Dendritic cell treated with granulocyte-macrophage colony-stimulating factor and Interleukin-4, amounts not matched to agents 40 ng/mL and 50 ng/mL, for 4 days (primary cell): Measurements from ENCODE around the gene TRAF3.

Experiments used
- H3K27ac Mint-ChIP-seq: one replicate; pipeline ENCODE4 v1.8.0; 2022; ENCODE audit warnings: mild to moderate bottlenecking, mixed read lengths
- H3K27me3 Mint-ChIP-seq: one replicate; pipeline ENCODE4 v1.8.0; 2022; ENCODE audit warnings: mild to moderate bottlenecking, mixed read lengths
- H3K36me3 Mint-ChIP-seq: one replicate; pipeline ENCODE4 v1.8.0; 2022; ENCODE audit warnings: low read depth, mixed read lengths
- H3K4me1 Mint-ChIP-seq: one replicate; pipeline ENCODE4 v1.8.0; 2022; ENCODE audit warnings: low read depth, mixed read lengths
- H3K4me3 Mint-ChIP-seq: one replicate; pipeline ENCODE4 v1.8.0; 2022; ENCODE audit warnings: mild to moderate bottlenecking, moderate library complexity, mixed read lengths
- H3K9me3 Mint-ChIP-seq: one replicate; pipeline ENCODE4 v1.8.0; 2022; ENCODE audit warnings: mixed read lengths
- intact Hi-C: fragments of 100-400 bp; cut with micrococcal nuclease; formaldehyde crosslinking; loops from one replicate; pipeline ENCODE4 v1.15.0; 2022

Gene TRAF3

DNA sequence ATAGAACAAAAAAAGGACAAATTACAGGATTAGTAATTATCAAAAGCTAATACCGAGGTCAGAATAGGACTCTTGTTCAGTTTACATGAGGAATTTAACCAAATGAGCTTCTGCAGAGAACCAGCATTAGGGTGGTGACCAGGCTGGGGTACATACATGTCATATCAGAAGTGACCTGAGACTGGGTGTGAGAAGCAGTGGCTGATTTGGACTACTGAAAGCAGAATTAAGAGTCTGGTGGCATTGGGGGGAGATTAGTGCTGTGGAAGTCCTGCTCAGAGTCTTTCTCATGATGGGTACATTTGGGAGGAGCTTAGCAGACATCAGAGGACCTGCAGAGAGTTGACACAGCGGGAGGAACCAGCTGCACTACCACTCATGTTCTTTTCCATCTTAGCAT lies 21.7 kb downstream of the TRAF3 start:
- Mint-ChIP-seq H3K4me3 (no peak overlapping the region), H3K27me3 (no peaks in the 10 kb centered on the region), H3K9me3 (peaks cover 3% of the 10 kb centered on the region), H3K27ac (no peak overlapping the region), H3K36me3 (peaks cover 29% of the 10 kb centered on the region), H3K4me1 (peaks cover 46% of the 10 kb centered on the region)
- intact Hi-C loops, result no loop called here

DNA sequence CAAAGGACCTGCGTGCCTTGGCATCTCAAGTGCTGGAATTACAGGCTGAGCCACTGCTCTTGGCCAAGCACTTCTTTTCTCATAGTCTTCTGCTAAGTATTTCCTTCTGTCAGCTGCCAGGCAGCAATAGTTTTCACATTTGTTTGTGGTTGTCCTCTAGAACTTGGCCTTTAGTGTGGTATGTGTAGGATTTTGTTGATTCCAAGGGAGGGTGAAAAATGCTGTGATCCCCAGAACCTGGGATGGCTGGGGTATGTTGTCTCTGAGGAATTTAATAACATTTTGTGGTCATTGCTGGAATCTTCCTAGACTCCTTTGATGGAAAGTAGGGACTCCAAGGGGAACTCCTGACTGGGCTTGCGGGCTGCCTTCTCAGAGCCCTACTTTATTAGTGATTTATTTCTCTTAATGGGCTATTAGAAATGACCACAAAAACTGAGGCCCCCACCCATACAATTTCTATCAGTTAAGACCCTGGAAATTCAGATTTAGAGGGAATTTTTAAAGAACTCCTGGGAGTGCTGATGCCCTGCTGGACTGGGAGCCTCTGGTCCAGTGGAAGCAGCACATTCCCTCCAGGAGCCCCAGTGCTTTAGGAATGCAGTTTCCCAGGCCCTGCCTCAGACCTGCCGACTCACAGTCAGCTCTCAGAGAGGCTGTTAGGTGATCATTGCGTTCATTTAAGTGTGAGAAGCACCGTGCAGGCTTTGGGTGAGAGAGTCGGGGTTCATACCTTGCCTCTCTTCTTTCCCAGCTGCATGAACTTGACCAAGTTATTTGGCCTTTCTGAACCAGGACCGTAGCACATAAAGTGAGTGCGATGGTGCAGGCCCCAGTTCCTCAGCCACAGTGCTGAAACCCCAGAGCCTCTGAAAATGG lies 22.7 kb downstream of the TRAF3 start:
- no peak overlapping the region for H3K4me3 Mint-ChIP-seq
- H3K4me1 Mint-ChIP-seq, result peaks cover 47% of the 10 kb centered on the region
- no peaks in the 10 kb centered on the region for H3K27me3 Mint-ChIP-seq
- no peaks in the 10 kb centered on the region for H3K9me3 Mint-ChIP-seq
- H3K36me3 Mint-ChIP-seq, result peaks cover 27% of the 10 kb centered on the region
- H3K27ac Mint-ChIP-seq, result no peak overlapping the region
- intact Hi-C loops, result no loop called here

DNA sequence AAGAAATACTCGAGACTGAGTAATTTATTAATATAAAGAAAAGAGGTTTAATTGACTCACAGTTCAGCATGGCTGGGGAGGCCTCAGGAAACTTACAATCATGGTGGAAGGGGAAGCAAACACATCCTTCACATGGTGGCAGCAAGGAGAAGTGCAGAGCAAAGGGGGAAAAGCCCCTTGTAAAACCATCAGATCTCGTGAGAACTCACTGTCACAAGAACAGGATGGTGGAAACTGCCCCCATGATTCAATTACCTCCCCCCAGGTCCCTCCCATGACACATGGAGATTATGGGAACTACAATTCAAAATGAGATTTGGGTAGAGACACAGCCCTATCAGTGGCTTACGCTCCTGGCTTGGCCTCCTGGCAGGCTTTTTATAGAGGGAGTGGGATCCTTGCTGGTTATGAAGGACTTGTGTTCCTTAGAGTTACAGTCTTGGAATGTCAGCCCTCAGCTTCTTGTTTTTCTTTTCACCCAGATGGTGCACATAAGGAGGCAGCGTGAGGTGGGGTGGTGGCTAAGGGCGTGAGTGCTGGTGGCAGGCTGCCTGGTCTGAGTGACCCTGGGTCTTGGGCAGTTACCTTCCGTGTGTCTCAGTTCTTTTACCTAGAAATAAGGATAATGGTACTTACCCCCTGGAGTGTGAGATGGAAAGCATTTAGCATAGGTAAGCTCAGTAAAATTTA lies 25.7 kb downstream of the TRAF3 start:
- Mint-ChIP-seq H3K27me3 (no peaks in the 10 kb centered on the region), H3K27ac (no peak overlapping the region), H3K4me3 (no peak overlapping the region), H3K9me3 (no peaks in the 10 kb centered on the region), H3K4me1 (peaks cover 59% of the 10 kb centered on the region), H3K36me3 (peaks cover 32% of the 10 kb centered on the region)
- intact Hi-C loops, result no loop called here

DNA sequence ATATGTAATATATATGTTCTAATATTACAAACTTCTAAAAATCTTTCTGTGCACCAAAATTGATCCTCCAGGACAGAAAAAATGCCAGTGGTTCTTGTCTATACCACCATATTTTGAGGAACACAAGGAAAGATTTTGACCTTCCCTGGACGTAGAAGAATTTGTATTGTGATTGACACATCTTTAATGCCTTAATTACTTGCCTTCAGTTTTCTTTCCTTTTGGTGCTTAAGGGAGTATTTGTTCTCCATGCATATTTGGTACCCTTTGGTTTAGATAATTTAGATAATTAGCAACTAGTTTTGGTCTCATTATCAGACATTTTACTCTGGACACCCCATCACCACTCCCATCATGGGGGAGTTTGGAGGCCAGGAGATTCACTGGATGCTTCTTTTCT lies 27.6 kb downstream of the TRAF3 start:
- Mint-ChIP-seq H3K9me3 (no peaks in the 10 kb centered on the region), H3K36me3 (peaks cover 42% of the 10 kb centered on the region), H3K27ac (no peak overlapping the region), H3K4me3 (no peak overlapping the region), H3K4me1 (peaks cover 50% of the 10 kb centered on the region), H3K27me3 (no peaks in the 10 kb centered on the region)
- intact Hi-C loops, result no loop called here

DNA sequence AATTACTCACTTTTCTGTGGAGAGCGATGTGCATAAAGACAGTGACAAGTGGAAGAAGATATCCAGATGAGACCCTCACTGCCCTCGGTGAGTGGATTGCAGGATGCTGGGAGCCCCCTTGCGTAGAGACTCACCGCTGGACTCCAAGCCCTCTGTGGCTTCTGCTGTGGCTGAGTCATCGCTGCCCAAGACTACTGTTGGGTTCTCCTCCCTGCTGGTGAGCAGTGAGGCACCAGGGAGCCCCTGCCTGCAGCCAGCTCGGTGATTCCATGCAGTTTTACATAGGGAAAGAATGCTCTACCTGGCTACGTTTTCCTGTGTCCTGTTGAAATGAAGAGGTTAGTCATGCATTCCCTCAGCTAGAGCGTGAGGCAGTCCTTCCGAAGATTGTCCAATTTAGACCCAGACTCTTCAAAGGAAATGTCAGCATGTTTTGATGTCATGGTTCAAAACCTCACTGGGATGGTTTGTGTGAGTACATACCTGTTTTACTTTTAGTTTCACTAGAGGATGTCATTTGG lies 28.2 kb downstream of the TRAF3 start:
- Mint-ChIP-seq H3K27me3 (no peaks in the 10 kb centered on the region), H3K4me3 (no peak overlapping the region), H3K27ac (no peak overlapping the region), H3K4me1 (peaks cover 55% of the 10 kb centered on the region), H3K36me3 (peaks cover 42% of the 10 kb centered on the region), H3K9me3 (no peaks in the 10 kb centered on the region)
- intact Hi-C loops, result no loop called here

DNA sequence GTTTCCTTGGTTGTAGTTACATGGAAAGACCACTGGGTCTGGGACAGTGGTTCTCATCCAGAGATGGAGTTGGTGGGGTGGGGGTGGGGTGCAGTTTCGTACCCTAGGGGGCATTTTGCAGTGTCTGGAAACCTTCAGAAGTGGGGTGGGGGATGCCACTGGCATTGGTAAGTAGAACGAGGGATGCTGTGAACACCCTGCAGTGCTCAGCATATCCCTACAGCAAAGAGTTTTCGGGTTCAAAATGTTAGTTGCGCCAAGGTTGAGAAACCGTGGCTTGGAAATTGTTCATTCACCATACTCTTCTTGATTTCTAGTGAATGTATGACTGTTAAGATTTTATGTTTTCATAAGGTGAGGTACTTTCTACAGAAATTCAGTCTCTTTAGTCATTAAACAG lies 28.7 kb downstream of the TRAF3 start:
- peaks cover 47% of the 10 kb centered on the region for H3K36me3 Mint-ChIP-seq
- H3K9me3 Mint-ChIP-seq, result no peaks in the 10 kb centered on the region
- no peak overlapping the region for H3K4me3 Mint-ChIP-seq
- intact Hi-C loops, result no loop called here
- H3K4me1 Mint-ChIP-seq, result peaks cover 55% of the 10 kb centered on the region
- H3K27ac Mint-ChIP-seq, result no peak overlapping the region
- H3K27me3 Mint-ChIP-seq, result no peaks in the 10 kb centered on the region

DNA sequence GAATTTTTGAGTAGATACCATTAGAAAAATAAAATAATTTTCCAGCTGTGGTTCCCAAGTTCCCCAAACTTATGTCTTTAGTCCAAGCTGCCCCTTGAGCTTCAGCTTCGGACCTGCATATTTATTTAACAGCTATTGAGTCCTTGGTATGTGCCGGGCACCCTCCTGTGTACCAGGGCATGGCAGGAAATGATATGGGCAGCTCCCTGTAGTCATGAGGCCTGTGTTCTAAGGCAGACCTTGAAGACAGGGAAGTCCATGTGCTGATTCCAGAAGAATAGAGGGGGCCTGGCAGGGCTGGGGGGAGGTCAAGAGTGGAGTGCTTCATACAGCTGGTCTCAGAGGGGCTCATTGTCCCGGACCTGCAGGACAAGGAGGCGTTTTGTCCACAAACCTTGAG lies 29.2 kb downstream of the TRAF3 start:
- peak overlapping the region; percentile 5 for H3K27ac Mint-ChIP-seq
- no peaks in the 10 kb centered on the region for H3K9me3 Mint-ChIP-seq
- H3K4me1 Mint-ChIP-seq, result peaks cover 57% of the 10 kb centered on the region
- no peaks in the 10 kb centered on the region for H3K27me3 Mint-ChIP-seq
- intact Hi-C loops, result no loop called here
- no peak overlapping the region for H3K4me3 Mint-ChIP-seq
- peaks cover 52% of the 10 kb centered on the region for H3K36me3 Mint-ChIP-seq

DNA sequence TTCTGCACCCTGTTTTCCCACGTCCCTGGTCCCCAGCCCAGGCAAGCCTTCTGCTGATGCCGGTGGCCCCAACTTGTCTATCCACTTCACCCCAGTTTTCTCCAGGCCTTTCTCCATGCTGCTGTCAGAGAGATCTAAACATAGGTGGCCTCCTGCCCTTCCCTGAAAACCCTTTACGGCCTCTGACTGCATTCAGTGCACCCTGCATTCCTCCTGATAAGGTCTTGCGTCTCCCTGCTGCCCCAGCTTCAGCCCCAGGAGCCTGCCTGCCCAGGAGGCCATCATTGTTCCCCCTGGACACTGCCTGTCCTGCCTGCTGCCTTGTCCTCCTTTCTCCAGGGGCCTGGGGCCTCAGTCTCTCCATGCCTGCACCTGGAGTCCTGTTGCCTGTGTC lies 29.8 kb downstream of the TRAF3 start:
- Mint-ChIP-seq H3K27me3 (no peaks in the 10 kb centered on the region), H3K4me3 (no peak overlapping the region), H3K27ac (peak overlapping the region; percentile 5), H3K9me3 (no peaks in the 10 kb centered on the region), H3K4me1 (peaks cover 63% of the 10 kb centered on the region), H3K36me3 (peaks cover 58% of the 10 kb centered on the region)
- intact Hi-C loops, result no loop called here

DNA sequence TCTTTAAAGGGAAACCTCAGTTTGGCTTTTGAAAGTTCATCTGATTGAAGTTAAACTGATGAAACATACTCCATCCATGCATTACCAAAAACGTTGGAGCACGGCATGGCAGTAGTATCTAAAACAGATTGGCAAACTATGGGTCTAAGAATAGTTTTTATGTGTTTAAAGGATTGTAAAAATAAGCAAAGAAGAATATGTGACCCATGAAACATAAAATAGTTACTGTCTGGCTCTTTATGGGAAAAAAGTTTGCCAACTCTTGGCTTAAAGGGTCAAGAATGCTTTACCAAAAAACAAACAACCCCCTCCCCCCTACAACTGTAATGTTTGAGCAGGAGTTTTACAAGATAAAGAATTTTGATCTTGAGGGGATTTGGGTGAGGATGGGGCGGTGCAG lies 32.6 kb downstream of the TRAF3 start:
- intact Hi-C loops, result no loop called here
- peaks cover 66% of the 10 kb centered on the region for H3K4me1 Mint-ChIP-seq
- no peak overlapping the region for H3K4me3 Mint-ChIP-seq
- no peak overlapping the region for H3K27ac Mint-ChIP-seq
- no peaks in the 10 kb centered on the region for H3K27me3 Mint-ChIP-seq
- no peaks in the 10 kb centered on the region for H3K9me3 Mint-ChIP-seq
- H3K36me3 Mint-ChIP-seq, result peaks cover 66% of the 10 kb centered on the region

DNA sequence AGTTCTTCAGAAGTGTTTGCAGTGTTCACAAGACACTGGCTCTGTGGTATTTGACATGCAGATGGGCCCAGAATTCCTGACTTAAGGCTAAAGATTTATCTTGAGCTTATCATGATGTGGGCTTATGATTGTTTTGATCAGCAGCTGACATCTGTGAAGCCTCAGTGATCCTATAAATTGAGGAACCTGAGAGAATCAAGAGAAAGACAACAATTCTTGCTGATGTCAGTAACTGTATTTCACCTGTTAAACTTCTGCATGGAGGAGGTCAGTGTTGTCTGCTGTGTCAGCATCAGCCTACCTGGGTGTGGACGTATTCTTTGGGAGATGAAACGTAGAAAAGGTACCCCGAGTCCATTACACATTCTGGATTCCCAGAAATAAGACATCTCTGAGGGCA lies 33.3 kb downstream of the TRAF3 start:
- no peaks in the 10 kb centered on the region for H3K9me3 Mint-ChIP-seq
- intact Hi-C loops, result no loop called here
- peaks cover 66% of the 10 kb centered on the region for H3K36me3 Mint-ChIP-seq
- peaks cover 66% of the 10 kb centered on the region for H3K4me1 Mint-ChIP-seq
- no peaks in the 10 kb centered on the region for H3K27me3 Mint-ChIP-seq
- H3K27ac Mint-ChIP-seq, result no peak overlapping the region
- no peak overlapping the region for H3K4me3 Mint-ChIP-seq

DNA sequence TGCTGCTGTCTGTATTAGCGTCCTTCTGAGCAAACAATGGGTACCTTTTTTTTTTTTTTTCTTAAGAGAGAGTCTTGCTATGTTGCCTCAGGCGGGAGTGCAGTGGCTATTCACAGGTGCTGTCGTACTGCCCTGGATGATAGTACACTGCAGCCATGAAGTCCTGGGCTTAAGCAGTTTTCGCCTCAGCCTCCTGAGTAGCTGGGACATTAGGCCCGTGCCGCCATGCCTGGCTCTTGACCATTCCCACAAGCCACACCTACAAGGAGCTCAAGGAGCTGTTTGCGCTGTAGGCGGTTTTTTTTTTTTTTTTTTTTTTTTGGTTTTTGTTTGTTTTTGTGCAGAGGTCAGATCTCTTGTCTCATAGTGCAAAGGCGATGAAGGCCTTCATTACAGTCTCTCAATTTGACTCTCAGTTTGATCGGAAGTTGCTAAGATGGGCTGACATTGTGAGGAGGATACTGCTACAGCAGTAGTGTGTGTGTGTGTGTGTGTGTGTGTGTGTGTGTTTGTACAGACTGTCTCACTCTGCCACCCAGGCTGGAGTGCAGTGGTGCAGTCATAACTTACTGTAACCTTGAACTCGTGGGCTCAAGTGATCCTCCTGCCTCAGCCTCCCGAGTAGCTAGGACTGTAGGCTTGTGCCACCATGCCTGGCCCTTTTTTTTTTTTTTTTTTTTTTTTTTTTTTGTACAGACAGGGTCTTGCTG lies 34.2 kb downstream of the TRAF3 start:
- H3K4me3 Mint-ChIP-seq, result no peak overlapping the region
- H3K27ac Mint-ChIP-seq, result no peak overlapping the region
- no peaks in the 10 kb centered on the region for H3K9me3 Mint-ChIP-seq
- H3K36me3 Mint-ChIP-seq, result peaks cover 69% of the 10 kb centered on the region
- no peaks in the 10 kb centered on the region for H3K27me3 Mint-ChIP-seq
- intact Hi-C loops, result no loop called here
- H3K4me1 Mint-ChIP-seq, result peaks cover 62% of the 10 kb centered on the region

DNA sequence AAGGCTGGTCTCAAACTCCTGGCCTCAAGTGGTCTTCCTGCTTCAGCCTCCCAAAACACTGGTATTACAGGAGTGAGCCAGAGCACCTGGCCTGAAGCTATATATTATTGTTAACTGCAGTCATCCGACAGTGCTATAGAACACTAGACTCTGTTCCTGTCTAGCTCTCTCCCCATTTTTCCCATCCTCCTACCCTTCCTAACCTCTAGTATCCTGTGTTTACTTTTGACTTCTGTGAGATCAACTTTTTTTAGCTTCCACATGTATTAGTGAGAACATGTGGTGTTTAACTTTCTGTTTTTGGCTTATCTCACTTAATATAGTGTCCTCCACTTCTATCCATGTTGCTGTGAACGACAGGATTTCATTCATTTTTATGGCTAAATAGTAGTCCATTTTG lies 34.7 kb downstream of the TRAF3 start:
- peaks cover 70% of the 10 kb centered on the region for H3K36me3 Mint-ChIP-seq

DNA sequence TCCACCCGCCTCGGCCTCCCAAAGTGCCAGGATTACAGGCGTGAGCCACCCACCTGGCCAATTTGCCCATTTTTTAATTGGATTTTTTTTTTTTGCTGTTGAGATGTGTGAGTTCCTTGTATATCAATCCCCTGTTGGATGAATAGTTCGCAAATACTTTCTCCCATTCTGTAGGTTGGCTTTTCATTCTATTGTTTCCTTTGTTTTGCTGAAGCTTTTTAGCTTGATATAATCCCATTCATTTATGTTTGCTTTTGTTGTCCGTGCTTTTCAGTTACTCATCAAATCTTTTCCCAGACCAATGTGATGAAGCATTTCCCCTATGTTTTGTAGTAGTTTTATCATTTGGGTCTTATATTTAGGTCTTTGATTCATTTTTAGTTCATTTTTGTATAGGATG lies 36.4 kb downstream of the TRAF3 start:
- H3K9me3 Mint-ChIP-seq, result no peaks in the 10 kb centered on the region
- peaks cover 66% of the 10 kb centered on the region for H3K4me1 Mint-ChIP-seq
- peaks cover 71% of the 10 kb centered on the region for H3K36me3 Mint-ChIP-seq
- no peak overlapping the region for H3K27ac Mint-ChIP-seq
- no peaks in the 10 kb centered on the region for H3K27me3 Mint-ChIP-seq
- intact Hi-C loops, result no loop called here
- no peak overlapping the region for H3K4me3 Mint-ChIP-seq

More for the DNA sequence above, 34.7 kb downstream of the TRAF3 start:
- Mint-ChIP-seq H3K27me3 (no peaks in the 10 kb centered on the region), H3K27ac (no peak overlapping the region), H3K4me3 (no peak overlapping the region), H3K4me1 (peaks cover 62% of the 10 kb centered on the region), H3K9me3 (no peaks in the 10 kb centered on the region)
- intact Hi-C loops, result no loop called here

DNA sequence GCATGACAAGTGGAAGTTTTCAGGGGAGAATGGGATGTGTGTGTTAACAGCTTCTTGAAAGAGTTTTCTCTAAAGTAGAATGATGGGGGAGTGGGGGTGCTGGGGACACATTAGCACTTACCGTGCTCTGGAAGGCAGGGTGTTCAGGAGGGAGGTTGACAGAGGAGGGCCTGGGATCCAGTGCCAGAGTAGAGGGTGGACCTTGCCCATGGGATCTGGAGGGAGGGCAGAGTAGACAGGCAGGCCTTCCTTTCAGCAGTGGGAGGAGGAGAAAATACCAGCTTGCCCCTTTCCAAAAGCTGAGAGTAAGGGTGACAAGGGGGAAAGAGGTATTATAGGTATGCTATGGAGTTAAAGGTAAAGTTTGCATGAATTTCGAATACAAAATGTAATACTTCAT lies 40.1 kb downstream of the TRAF3 start:
- Mint-ChIP-seq H3K4me1 (peaks cover 56% of the 10 kb centered on the region), H3K9me3 (no peaks in the 10 kb centered on the region), H3K36me3 (peaks cover 54% of the 10 kb centered on the region), H3K27me3 (no peaks in the 10 kb centered on the region), H3K4me3 (no peak overlapping the region), H3K27ac (no peak overlapping the region)
- intact Hi-C loops, result no loop called here
